ENCODE results near the gene DOK7. TPM values are rescaled to one million over a fixed set of nuclear protein-coding genes. Genes with fewer than 3 reads are reported as not detected.

The DOK7 gene
- total RNA-seq, 3 donors from 2014 or later, result 1.3 to 3.5 TPM; not detected in 1

GRCh38 chr4:3468154-3468553, 5.0 kb downstream of the DOK7 start:
- intact Hi-C loops (cut with DNase I; ENCODE audit: low total_unique reads), result no loop called here

GRCh38 chr4:3468804-3469203, 5.7 kb downstream of the DOK7 start:
- no peak for DNase-seq (ENCODE audit: low spot score in 2 of 2)
- Histone ChIP-seq H3K9me3 (no peaks in the 10 kb centered on the region), H3K27me3 (peaks cover 0 to 20% of the 10 kb centered on the region in 2 donors), H3K36me3 (no peaks in the 10 kb centered on the region), H3K4me1 (no peaks in the 10 kb centered on the region), H3K4me3 (no peak overlapping the region), H3K27ac (no peak overlapping the region)
- TF ChIP-seq CTCF (IDR thresholded peaks at IDR 0.05) (no peak), POLR2A (IDR thresholded peaks at IDR 0.05) (no peak), POLR2AphosphoS5 (IDR thresholded peaks at IDR 0.05) (no peak)
- intact Hi-C loops (cut with DNase I; ENCODE audit: low total_unique reads), result no loop called here

More at GRCh38 chr4:3468154-3468553, 5.0 kb downstream of the DOK7 start:
- DNase-seq (ENCODE audit: low spot score in 2 of 2), result no peak
- Histone ChIP-seq H3K4me3 (no peak overlapping the region), H3K4me1 (no peaks in the 10 kb centered on the region), H3K9me3 (no peaks in the 10 kb centered on the region), H3K36me3 (no peaks in the 10 kb centered on the region), H3K27ac (no peak overlapping the region), H3K27me3 (peaks cover 0 to 25% of the 10 kb centered on the region in 2 donors)
- no peak for TF ChIP-seq CTCF (IDR thresholded peaks at IDR 0.05)
- TF ChIP-seq POLR2AphosphoS5 (IDR thresholded peaks at IDR 0.05), result no peak
- no peak for TF ChIP-seq POLR2A (IDR thresholded peaks at IDR 0.05)

- TF ChIP-seq CTCF (IDR thresholded peaks at IDR 0.05) (no peak), POLR2AphosphoS5 (IDR thresholded peaks at IDR 0.05) (no peak), POLR2A (IDR thresholded peaks at IDR 0.05) (no peak)
- intact Hi-C loops (cut with DNase I; ENCODE audit: low total_unique reads), result no loop called here
- Histone ChIP-seq H3K4me3 (no peak overlapping the region), H3K27me3 (peaks cover 0 to 17% of the 10 kb centered on the region in 2 donors), H3K27ac (no peak overlapping the region), H3K4me1 (no peaks in the 10 kb centered on the region), H3K36me3 (no peaks in the 10 kb centered on the region), H3K9me3 (no peaks in the 10 kb centered on the region)
- DNase-seq (ENCODE audit: low spot score in 2 of 2), result no peak
Measured at GRCh38 chr4:3469386-3470243, 6.5 kb downstream of the DOK7 start.

GRCh38 chr4:3470244-3471097, 7.4 kb downstream of the DOK7 start:
- Histone ChIP-seq H3K4me3 (no peak overlapping the region), H3K36me3 (no peaks in the 10 kb centered on the region), H3K4me1 (no peaks in the 10 kb centered on the region), H3K27me3 (peaks cover 0 to 21% of the 10 kb centered on the region in 2 donors), H3K27ac (no peak overlapping the region), H3K9me3 (no peaks in the 10 kb centered on the region)
- no peak for DNase-seq (ENCODE audit: low spot score in 2 of 2)
- intact Hi-C loops (cut with DNase I; ENCODE audit: low total_unique reads), result no loop called here
- no peak for TF ChIP-seq POLR2AphosphoS5 (IDR thresholded peaks at IDR 0.05)
- no peak for TF ChIP-seq POLR2A (IDR thresholded peaks at IDR 0.05)

GRCh38 chr4:3471098-3471760, 8.1 kb downstream of the DOK7 start:
- TF ChIP-seq POLR2AphosphoS5 (IDR thresholded peaks at IDR 0.05), result no peak
- TF ChIP-seq POLR2A (IDR thresholded peaks at IDR 0.05), result no peak
- no peak for TF ChIP-seq CTCF (IDR thresholded peaks at IDR 0.05)
- intact Hi-C loops (cut with DNase I; ENCODE audit: low total_unique reads), result no loop called here
- Histone ChIP-seq H3K9me3 (no peaks in the 10 kb centered on the region), H3K27me3 (peaks cover 0 to 20% of the 10 kb centered on the region in 2 donors), H3K4me1 (no peaks in the 10 kb centered on the region), H3K27ac (no peak overlapping the region), H3K36me3 (no peaks in the 10 kb centered on the region), H3K4me3 (no peak overlapping the region)
- DNase-seq (ENCODE audit: low spot score in 2 of 2), result no peak

Measured in breast epithelium (tissue), 4 donors.